ENCODE results near the gene ATL3.
"Not testable (repeated sequence)": the region's sequence is repeated elsewhere in the genome, so short reads cannot be mapped to it uniquely, and the experiment has no call there.

Gene ATL3

DNA sequence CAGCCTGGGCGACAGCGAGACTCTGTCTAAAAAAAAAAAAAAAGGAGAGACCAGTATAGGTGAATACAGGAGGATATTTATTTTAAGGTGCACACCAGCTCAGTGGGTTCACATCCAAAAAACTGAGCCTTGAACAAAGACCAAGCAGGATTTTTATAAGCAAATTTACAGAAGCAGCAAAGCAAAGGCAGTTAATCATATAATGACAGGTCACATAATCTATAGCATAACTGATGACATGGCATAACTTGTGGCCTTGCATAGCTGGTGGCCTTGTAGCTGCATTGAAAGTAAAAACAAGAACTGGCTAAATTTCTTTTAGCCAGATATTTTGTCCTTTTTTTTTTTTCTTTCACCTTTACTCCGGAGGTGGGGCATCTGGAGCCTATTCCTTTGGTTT, 54.2 kb downstream of the ATL3 start:
- no peak for DNase-seq

DNA sequence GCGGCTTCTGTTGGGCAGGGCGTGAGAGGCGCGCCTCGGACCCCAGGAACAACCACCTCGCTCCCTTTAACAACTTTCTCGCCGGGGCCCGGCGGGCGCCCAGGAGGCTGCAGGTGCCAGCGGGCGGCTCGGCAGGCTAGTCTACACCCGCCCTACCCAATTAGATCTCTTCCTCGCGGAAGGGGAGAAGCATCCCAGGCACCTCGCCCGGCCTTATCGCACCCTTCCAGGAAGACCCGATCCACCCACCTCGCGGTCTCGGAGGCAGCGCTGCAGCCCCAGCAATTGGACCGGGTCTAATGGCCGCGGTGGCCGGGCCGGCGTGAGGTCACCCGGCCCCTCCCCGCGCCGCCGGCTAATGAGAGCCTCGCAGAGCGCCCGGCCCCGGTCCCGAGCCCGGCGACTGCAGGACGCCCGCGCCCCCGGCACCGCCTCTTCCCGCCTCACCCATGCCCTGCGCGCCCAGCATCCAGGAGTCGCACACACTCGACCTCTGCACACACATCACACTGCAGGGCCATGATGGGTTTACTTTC, 57.0 kb downstream of the ATL3 start, which contains the start of gene PLAAT3:
PLAAT3 (minus strand) TSS at position 298 of the 536 bp plus-strand sequence. CDS start 419 bp downstream, outside the sequence.
- DNase-seq, result peak; percentile 50

DNA sequence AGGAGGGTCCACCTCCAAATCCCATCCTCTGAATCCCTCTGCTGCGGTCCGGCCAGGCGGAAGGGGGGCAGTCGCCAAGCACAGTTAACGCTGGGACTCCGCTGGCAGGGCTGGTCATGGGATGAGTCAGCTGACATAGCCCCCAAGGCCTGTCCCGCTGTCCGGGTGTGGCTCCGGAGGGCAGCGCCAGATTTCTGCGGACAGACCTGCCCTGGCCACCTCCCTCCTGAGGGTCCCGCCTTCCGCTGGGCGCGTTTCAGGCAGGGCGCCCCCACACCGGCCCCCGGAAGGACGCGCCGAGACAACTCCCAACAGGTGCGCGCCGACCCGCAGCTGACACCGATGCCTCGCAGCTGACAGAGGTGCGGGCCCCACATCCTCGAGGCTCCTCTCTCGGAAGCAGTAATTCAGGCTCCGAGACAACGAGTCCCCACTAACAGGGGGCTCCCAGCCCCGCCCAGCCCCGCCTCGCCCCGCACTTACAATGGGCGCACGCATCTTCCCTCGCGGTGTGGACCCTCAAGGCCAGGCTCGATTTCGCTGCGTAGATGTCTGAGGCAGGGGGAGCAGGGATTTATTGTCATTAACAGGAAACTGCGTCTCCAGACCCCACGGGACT, 57.5 kb downstream of the ATL3 start:
- peak; percentile 31 for DNase-seq

DNA sequence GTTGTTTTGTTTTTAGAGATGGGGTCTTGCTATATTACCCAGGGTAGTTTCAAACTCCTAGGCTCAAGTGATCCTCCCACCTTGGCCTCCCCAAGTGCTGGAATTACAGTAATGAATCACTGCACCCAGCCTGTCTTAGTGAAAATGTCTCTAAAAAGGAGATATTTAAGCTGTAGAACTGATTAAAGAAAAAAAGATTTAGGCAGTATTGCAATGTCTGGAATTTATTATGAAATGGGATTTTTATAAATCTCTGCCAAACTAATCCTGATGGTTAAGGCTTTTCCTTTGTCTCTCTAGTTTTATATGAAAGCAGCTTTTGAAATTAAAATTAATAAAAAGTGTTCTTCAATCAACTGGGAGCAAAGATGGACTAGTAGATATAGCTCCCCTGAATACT, 59.0 kb downstream of the ATL3 start:
- DNase-seq, result no peak

DNA sequence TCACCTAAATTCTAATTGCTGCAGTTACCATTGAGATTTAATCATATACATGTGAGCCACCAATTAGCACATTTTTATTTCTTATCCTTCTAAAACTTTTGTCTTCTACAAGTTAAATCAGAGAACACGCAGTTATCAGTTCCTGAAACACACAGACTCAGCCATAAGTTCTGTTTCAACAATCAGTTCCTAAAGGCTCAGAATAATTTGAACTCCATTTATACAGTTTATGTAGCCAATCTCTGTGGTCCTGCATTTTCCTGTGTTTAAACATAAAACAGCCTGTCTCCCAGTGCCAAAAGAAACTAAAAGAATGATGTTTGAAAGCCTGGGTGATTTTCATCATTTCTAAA, 59.8 kb downstream of the ATL3 start:
- DNase-seq, result no peak

DNA sequence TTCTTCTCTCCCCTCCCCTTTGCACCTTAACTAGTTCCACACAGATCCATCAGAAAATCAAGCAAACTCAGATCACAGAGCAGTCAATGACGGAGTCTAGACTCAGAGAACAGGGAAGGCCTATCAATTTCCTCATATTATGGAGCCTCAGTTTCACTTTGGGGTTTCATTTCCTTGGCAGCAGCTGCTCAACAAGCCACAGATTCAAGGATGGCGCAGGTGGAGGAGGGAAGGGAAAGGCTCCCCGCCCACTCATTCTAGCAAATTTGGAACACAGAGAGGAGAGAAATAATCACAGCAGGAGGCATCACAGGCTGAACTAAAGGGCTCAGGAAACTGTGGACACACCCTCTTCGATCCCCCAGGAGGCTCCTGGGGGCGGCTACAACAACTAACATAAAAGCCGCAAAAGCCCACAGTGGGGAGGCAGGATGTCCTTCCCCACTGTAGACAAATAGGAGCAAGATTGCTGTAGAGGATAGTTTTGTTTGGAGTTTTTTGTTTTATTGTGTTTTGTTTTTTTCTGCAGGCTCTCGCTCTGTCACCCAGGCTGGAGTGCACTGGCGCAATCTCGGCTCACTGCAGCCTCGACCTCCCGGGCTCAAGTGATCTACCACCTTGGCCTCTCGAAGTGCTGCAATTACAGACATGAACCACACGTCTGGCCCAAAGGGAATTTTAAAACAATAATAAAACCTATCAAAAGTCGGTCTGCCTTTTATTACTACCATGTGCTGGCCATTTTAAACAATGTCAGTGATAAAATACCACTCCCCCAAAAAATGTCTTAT, 60.4 kb downstream of the ATL3 start:
- DNase-seq, result peak; percentile 25

DNA sequence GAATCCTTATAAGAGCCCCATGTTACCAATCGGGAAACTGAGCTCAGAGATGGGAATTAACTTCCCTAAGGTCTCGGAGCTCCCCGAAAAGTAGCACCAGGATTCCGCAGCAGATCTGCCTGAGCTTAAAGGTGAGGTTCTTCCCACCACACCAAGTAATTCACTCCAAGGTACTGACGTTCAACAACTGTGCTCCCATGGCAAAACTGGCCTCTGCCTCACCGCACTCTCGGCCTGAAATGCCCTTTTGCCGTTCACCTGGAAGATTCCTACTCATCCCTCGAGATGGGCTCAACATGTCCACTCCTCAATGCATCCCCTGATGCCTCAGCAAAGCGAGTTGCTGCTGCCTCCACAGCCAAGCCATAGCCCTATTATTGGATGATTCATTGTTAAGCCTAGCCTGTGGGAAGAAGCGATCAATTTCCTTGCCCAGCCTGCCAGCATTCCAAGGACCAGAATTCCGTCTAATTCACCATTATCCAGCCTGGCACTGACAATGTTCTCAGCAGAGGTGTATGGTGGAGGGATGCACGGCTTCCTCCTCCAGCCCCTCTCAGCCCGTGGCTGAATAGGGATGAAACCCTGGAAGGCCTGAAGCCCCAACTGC, 61.1 kb downstream of the ATL3 start:
- no peak for DNase-seq

DNA sequence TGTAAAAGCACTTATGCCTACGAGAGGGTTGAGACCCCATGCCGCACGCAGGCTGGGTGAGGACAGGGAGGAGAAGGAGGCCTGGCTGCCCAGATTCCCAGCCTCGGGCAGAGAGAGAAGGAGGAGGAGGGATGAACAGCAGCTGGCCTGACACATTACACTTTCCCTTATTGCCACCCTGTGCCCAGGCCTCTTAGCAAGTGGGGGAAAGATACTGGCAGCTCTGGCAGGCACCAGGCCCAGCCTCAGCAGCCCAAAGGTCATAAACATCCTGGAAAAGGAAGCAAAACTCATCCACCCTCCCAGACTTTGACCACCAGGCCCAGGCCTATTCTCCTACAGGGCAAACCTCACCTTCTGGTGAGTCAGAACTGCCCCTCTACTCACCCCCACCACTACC, 61.6 kb downstream of the ATL3 start:
- DNase-seq, result no peak

DNA sequence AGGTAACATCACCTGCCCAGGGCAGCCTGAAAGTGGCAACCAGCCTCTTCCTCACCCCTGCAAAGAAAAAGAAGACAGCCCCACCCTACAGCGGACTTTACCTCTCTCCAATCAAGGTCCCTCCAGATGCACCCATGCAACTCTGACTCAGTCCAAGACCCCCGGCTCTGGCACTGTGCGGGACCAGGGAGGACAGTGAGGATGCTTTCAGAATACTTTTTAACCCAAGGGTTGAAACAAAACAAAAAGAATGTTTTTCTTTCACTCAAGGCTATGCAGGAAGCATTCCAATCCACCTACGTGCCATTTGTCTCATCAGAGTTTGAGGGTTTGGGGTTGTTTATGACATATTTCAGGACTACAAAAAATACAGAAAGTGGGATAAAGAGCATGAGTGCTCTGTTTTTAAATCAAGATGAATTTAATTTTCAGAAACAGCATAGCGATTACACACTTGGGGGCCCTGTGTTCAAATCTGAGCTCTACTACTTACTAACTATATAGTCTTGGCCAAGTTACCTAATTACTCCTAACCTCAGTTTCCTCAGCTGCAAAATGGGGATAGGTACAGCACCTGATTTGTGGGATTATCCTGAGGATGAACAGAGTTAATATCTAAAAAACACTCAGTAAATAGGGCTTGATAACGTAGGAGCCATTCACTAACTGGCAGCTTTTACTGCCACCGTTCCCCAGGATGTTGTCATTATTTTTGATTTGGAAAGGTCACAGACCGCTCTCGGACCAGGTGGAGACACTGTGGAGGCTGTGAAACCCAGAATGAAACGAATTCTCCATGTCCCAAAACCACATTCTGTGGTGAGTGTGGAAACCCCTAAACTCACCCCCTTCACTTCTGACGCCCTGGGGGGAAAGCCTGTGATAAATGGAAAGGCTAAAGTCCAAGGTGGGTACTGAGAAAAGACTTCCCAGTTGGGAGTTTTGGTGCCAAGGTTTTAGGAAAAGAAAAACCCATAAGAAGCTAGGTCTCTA, 62.5 kb downstream of the ATL3 start:
- no peak for DNase-seq

DNA sequence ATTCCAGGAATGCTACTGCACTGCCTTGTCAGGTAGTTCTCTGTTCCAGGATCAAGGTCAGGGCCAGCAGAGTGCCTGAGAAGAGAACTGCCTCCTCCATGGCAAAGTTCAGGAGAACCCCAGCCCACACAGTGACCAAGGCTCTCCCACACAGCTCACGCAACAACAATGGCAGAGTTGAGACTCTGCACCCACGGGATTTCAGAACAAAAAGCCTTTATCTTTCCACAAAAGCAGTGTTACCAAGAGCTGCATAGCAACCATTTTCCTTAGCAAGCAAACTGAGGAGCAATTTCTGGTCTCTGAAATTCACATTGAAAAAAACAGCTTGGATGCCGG, 68.0 kb downstream of the ATL3 start:
- DNase-seq, result no peak

DNA sequence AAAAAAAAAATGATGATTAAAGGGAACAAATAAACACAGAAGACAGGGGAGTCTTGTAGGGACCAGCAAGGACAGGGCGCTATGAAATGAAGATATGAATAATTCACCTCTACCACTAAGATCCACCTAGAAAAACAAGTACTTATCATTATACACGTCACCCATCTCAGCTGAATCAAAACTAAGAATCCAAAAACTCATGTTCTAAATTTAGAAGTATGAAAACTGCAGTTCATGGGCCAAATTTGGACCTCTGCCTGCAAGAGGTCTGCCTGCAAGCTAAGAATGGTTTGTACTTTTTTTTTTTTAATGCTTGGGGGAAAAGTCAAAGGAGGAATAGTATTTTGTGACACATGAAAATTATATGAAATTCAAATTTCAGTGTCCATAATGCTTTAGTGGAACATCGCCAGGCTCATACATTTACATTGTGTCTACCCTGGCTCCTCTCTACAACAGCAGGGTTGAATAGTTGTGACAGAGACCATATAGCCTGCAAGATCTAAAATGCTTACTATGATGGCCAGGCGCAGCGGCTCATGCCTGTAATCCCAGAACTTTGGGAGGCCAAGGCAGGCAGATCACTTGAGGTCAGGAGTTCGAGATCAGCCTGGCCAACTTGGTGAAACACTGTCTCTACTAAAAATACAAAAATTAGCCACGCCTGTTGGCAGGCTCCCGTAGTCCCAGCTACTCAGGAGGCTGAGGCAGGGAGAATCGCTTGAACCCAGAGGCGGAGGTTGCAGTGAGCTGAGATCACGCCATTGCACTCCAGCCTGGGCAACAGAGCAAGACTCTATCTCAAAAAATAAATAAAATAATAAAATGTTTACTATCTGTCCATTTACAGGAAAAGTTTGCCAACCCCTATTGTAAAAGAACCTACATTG, 68.6 kb downstream of the ATL3 start:
- DNase-seq, result not testable (repeated sequence)

DNA sequence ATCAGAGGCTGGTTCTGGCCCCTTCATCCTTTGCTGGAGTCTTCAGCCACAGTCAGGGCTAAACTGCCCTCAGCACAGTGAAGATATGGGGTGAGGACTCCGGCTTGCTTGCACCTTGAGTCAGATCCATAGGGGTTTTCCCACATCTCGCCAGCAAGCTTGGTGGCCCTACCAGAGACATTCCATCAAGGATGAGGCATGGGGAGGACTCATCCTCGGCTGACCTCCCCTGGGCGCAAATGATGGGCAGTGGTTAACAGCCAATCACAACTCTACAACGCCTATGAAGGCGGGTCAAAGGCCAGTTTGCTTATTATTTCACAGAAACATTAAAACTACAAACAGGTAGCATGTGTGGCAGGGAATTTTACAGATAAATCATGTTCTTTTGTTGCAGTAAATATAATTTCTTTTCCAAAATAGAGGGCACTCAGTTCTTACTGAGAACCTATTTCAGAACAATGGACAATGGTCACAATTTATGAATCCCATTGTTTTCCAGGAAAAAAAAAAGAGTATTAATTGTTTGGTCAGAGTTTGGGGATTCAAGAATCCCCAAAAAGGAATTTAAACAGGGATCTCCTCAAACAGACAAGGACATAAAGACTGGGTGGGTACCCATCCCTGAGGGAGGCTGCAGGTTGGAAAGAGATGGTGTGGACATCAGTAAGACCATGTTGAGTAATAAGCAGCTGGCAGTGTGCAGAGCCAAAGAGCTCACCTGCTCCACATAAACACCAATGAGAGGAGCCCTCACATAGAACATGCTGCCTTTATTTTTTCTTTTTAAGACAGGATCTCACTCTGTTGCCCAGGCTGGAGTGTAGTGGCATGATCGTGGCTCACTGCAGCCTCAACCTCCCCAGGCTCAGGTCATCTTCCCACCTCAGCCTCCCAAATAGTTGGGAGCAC, 71.7 kb downstream of the ATL3 start:
- no peak for DNase-seq

DNA sequence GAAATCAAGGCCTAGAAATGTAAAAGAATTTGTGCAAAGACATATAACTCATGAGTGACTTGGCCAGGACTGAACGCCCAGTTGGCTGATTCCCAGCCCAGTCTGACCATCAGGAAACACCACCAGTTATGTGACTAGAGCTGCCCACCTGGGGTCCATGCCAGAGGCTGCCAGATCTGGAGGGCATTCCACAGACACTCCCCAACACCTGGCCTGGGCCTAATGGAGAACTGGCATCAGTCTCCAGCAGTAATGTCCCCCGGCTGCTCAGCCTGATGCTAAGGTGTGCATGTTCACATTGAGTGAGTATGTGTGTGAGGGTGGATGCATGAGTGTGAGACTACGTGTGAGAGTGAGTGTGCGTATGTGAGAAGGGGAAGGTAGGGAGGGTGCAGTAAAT, 72.6 kb downstream of the ATL3 start:
- DNase-seq, result no peak

DNA sequence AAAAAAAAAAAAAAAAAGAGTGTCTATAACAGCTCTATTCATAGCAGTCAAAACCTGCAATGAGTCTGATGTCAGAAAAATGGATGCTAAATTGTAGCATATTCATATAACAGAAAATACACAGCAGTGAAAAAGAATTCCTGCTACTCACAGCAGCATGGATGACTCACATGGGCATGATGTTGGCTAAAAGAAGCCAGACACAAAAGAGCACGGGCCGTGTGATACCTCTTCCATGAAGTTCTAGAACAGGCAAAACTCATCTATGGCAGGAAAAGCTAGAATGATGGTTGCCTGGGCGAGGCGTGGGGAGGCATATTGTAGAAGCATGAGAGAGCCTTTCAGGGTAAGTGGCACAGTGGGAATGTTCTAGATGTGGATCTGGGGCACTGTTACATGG, 75.9 kb downstream of the ATL3 start:
- DNase-seq, result no peak

DNA sequence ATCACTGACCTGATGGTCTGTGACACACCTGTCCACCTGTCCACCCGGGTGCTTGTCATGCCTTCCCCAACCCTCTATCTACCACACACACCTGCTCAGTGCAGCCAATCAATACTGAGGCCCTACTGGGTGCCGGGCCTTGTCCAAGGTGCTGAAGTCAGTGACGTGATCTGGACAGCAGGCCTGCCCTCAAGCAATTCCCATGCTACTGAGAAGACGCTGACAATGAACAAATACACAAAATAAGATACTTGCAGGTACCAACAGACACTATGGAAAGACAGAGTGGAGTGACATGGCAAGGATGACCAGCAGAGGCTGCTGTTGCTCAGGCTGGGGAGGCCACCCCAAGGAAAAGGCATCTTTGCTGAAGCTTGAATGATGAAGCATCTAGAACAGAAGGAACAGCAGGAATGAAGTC, 78.2 kb downstream of the ATL3 start:
- DNase-seq, result no peak

DNA sequence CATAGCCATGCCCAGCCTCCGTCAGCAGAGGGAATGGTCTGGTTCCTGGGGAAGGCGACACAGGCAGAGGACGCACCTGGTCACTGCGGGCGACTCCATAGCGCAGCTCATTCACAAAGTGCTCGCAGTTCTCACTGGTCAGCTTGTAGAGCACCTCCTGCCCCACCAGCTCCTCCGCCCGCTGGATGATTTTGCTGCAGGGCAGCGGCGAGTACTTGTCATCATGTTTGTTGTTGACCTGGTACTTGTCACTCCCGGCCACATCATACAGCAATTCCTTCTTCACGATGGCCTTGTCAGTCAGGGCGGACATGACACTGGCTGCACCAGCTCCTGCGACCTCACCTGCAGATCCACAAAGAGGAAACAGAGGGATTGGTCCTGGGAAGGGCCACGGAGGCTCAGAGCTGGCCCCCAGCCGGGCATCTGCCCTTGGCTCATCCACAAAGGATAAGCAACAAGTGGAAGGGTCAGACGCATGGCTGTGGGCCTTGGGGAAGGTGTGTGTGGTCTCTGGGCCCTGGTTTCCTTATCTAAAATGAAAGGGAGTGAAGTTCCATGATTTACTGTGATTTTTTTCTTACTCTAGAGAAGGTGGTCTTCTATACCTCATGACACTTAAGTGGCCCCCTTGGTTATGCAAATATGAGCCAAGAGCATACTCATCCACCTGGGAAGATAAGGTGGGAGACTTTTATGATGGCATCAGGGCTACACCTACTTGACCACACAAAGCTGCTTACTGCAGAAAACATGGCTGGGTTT, 81.0 kb downstream of the ATL3 start:
- DNase-seq, result no peak

DNA sequence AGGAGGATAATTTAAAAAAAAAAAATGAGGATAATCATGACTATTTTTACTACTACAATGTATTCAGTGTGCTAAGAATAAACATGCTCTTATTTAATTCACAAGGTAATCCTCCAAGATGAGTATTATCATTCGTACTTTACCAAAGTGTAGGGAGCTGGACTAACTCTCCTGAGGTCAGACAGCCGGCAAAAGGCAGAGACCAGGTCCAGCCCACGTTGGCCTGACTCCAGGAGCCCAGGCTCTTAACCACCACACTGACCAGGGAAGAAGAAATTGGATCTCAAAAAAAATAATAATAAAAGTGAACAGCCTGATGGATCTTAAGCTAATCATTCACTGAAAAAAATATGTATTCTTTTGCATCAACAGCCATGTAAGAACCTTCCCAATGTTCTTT, 82.2 kb downstream of the ATL3 start:
- no peak for DNase-seq

DNA sequence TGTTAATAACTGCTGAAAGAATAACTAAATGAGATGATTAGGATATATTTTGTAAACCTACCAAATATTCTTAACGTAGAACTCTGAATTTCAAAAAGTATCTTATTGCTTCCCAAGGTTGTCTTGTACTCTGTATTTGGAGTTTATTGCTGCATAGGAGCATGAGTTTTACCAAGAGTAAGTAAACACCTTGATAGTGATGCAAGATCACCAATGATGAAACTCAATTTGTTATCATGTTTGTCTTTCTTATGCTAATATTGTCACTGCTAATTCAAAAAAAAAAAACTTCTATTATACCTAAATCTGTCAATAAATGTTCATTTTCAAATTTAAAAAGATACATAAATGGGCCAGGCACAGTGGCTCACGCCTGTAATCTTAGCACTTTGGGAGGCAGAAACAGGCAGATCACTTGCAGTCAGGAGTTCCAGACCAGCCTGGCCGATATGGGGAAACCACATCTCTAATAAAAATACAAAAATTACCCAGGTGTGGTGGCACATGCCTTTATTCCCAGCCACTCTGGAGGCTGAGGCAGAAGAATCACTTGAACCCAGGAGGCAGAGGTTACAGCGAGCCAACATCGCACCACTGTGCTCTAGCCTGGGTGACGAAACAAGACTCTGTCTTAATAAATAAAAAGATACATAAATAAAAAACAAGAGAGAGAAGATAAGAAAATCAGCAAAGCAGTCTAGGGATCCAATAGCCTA, 84.6 kb downstream of the ATL3 start:
- no peak for DNase-seq

DNA sequence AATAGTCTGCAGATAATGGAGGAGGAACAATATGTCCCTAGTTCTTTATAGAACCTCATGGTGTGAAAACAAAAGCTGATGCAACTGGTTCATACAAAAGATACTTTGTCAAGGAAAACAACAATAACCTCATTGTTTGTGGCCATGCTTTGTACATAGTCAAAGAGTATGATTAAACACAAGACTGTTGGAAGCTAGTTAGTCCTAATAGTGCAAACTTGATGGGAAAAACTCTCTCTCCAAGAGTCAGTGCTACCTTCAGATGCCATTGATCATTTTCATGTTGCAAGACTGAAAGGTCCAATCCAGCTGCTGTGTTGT, 87.9 kb downstream of the ATL3 start:
- no peak for DNase-seq
